ENCODE measurements around the gene MAF. TPM values are rescaled to one million over a fixed set of nuclear protein-coding genes. Genes with fewer than 3 reads are reported as not detected.

The MAF gene
- total and polyA plus RNA-seq, 2 of the 13 experiments (the other 11 are each of a cell fraction or from before 2014, with no cell fraction given), result 0.07 to 0.31 TPM

DNA sequence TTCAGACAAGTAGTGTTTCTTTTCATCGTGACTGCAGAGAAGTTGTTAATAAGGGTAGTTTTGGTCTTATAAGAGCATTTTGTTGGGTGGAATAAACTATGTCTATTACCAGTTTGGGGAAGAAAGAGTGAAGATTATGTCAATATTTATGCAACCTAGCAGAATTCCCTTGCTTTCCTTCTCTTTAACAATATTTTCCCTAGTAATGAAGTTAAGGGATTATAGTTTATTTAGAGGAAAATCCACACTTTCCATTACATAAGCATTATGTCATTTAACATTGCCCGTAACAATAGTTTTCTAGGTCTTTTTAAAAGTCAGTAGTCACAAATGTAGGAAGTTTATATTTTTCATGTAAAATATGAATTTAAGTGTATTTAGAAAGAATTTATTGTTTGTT, 2.5 kb upstream of the MAF start:
- no peaks in the 10 kb centered on the region for H3K9me3 ChIP-seq (ENCODE audit: low read length)
- WGBS (ENCODE audit: low lambda C conversion rate), result 16% methylated on average over 2 of the region's 2 CpGs
- H3K27ac ChIP-seq (ENCODE audit: extremely low read length, insufficient read depth, low read length), result no peak overlapping the region
- DNase-seq (ENCODE audit: low spot score), result no peak
- no peak overlapping the region for H2AFZ ChIP-seq (ENCODE audit: low read length)
- no TSS peak for BruUV-seq (replicated peaks)
- intact Hi-C loops (cut with micrococcal nuclease; ENCODE audit: unreplicated experiment), result loop anchor here (5.0 to 10.0 kb wide), 3 partner anchors 169 to 1098 kb away; no protein-coding TSS in a partner anchor
- H3K79me2 ChIP-seq (ENCODE audit: insufficient read depth, low read length), result no peaks in the 10 kb centered on the region
- H3K9ac ChIP-seq (ENCODE audit: insufficient read depth, low read depth, low read length), result no peak overlapping the region
- H3K4me3 ChIP-seq (replicated peaks in 1 of 3; ENCODE audit: insufficient read depth in 1 of 3, low read depth in 2 of 3, low read length in 3 of 3), result no peak overlapping the region
- H3K36me3 ChIP-seq (replicated peaks in 1 of 2; ENCODE audit: control insufficient read depth in 1 of 2, insufficient read depth in 2 of 2, low read length in 2 of 2), result no peaks in the 10 kb centered on the region
- H3K27me3 ChIP-seq (ENCODE audit: control insufficient read depth in 1 of 2, insufficient read depth in 2 of 2, low read length in 2 of 2), result peaks cover 9 to 28% of the 10 kb centered on the region in 2 experiments
- no peak for ATAC-seq
- no peak overlapping the region for H3K4me2 ChIP-seq (ENCODE audit: low read depth, low read length)
- peaks cover 28% of the 10 kb centered on the region for H3K4me1 ChIP-seq (ENCODE audit: insufficient read depth, low read length)
- POLR2A ChIA-PET, result no interaction called here
- no peak for TF ChIP-seq ZNF616 (CRISPR knock-in tag; IDR thresholded peaks at IDR 0.05; ENCODE audit: low read depth)
- no peak for TF ChIP-seq RXRA (CRISPR knock-in tag; IDR thresholded peaks at IDR 0.05)
- TF ChIP-seq SIN3A (IDR thresholded peaks at IDR 0.05; ENCODE audit: borderline replicate concordance, low read depth, low read length), result no peak
- TF ChIP-seq ZSCAN22 (CRISPR knock-in tag; IDR thresholded peaks at IDR 0.05), result no peak
- TF ChIP-seq CREB1 (IDR thresholded peaks at IDR 0.05), result no peak
- TF ChIP-seq CREB1 (CRISPR knock-in tag; IDR thresholded peaks at IDR 0.05), result no peak
- no peak for TF ChIP-seq CCAR2 (optimal IDR thresholded peaks at IDR 0.05; ENCODE audit: low read depth, low read length)
- no peak for FAIRE-seq
- H4K20me1 ChIP-seq (ENCODE audit: insufficient read depth, low read length), result no peaks in the 10 kb centered on the region
- in situ Hi-C loops (cut with HindIII; ENCODE audit: extremely low pct_ligation_motif_present, low pct_unique_long_range_greater_than_20kb), result loop anchor here (10.0 to 25.0 kb wide), 3 partner anchors 678 to 1366 kb away; no protein-coding TSS in a partner anchor
- CTCF ChIA-PET (ENCODE audit: low intra/inter-chr PET ratio, low total read pairs), result no interaction called here

DNA sequence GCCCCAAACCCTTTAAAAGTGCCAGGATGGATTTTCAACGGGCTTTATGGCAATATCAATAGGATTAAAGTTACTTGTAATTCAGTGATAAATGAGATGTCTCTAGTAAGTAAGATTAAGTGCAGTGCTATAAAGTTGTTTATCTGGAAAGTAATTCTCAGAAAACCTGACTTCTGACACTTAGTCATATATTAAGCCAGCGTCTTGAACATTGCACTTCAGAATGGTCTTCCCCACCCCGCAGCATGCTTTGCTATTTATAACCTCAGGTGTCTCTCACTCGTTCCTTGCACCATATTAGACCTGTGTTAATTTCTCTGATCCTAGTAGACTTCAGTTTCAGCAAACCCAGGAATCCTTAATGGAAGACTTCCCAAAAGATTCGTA, 2.1 kb upstream of the MAF start:
- WGBS (ENCODE audit: low lambda C conversion rate), result 12% methylated on average over 5 of the region's 5 CpGs
- Histone ChIP-seq H3K27ac (ENCODE audit: extremely low read length, insufficient read depth, low read length) (no peak overlapping the region), H3K79me2 (ENCODE audit: insufficient read depth, low read length) (no peaks in the 10 kb centered on the region), H3K4me3 (replicated peaks in 1 of 3; ENCODE audit: insufficient read depth in 1 of 3, low read depth in 2 of 3, low read length in 3 of 3) (no peak overlapping the region), H3K9me3 (ENCODE audit: low read length) (no peaks in the 10 kb centered on the region), H3K4me2 (ENCODE audit: low read depth, low read length) (peak overlapping the region; percentile 72; the same call in 1 of the 2 replicates), H3K4me1 (ENCODE audit: insufficient read depth, low read length) (peaks cover 28% of the 10 kb centered on the region), H3K9ac (ENCODE audit: insufficient read depth, low read depth, low read length) (no peak overlapping the region), H4K20me1 (ENCODE audit: insufficient read depth, low read length) (no peaks in the 10 kb centered on the region), H3K36me3 (replicated peaks in 1 of 2; ENCODE audit: control insufficient read depth in 1 of 2, insufficient read depth in 2 of 2, low read length in 2 of 2) (no peaks in the 10 kb centered on the region), H2AFZ (ENCODE audit: low read length) (no peak overlapping the region), H3K27me3 (ENCODE audit: control insufficient read depth in 1 of 2, insufficient read depth in 2 of 2, low read length in 2 of 2) (peaks cover 9 to 32% of the 10 kb centered on the region in 2 experiments)
- intact Hi-C loops (cut with micrococcal nuclease; ENCODE audit: unreplicated experiment), result loop anchor here (1.0 to 10.0 kb wide), 5 partner anchors 170 to 1098 kb away; no protein-coding TSS in a partner anchor
- ChIA-PET POLR2A (no interaction called here), CTCF (ENCODE audit: low intra/inter-chr PET ratio, low total read pairs) (interaction anchor here (1.5 kb wide), 1 partner anchor 677 kb away, joined by 9 read pairs; no protein-coding TSS in a partner anchor)
- ATAC-seq (no peak), FAIRE-seq (peak; percentile 40), DNase-seq (ENCODE audit: low spot score) (no peak)
- no TSS peak for BruUV-seq (replicated peaks)
- in situ Hi-C loops (cut with HindIII; ENCODE audit: extremely low pct_ligation_motif_present, low pct_unique_long_range_greater_than_20kb), result loop anchor here (10.0 to 25.0 kb wide), 3 partner anchors 678 to 1365 kb away; no protein-coding TSS in a partner anchor
- TF ChIP-seq, protein P1, sequence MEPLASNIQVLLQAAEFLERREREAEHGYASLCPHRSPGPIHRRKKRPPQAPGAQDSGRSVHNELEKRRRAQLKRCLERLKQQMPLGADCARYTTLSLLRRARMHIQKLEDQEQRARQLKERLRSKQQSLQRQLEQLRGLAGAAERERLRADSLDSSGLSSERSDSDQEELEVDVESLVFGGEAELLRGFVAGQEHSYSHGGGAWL (CRISPR knock-in tag; IDR thresholded peaks at IDR 0.05), result no peak
- TF ChIP-seq ELF1 (CRISPR knock-in tag; IDR thresholded peaks at IDR 0.05) (no peak), ZNF562 (CRISPR knock-in tag; IDR thresholded peaks at IDR 0.05; ENCODE audit: borderline replicate concordance) (no peak), ZKSCAN5 (CRISPR knock-in tag; IDR thresholded peaks at IDR 0.05) (no peak), TBX3 (IDR thresholded peaks at IDR 0.05; ENCODE audit: borderline replicate concordance) (no peak), ZNF335 (CRISPR knock-in tag; IDR thresholded peaks at IDR 0.05) (no peak)
- TF ChIP-seq, protein P2, sequence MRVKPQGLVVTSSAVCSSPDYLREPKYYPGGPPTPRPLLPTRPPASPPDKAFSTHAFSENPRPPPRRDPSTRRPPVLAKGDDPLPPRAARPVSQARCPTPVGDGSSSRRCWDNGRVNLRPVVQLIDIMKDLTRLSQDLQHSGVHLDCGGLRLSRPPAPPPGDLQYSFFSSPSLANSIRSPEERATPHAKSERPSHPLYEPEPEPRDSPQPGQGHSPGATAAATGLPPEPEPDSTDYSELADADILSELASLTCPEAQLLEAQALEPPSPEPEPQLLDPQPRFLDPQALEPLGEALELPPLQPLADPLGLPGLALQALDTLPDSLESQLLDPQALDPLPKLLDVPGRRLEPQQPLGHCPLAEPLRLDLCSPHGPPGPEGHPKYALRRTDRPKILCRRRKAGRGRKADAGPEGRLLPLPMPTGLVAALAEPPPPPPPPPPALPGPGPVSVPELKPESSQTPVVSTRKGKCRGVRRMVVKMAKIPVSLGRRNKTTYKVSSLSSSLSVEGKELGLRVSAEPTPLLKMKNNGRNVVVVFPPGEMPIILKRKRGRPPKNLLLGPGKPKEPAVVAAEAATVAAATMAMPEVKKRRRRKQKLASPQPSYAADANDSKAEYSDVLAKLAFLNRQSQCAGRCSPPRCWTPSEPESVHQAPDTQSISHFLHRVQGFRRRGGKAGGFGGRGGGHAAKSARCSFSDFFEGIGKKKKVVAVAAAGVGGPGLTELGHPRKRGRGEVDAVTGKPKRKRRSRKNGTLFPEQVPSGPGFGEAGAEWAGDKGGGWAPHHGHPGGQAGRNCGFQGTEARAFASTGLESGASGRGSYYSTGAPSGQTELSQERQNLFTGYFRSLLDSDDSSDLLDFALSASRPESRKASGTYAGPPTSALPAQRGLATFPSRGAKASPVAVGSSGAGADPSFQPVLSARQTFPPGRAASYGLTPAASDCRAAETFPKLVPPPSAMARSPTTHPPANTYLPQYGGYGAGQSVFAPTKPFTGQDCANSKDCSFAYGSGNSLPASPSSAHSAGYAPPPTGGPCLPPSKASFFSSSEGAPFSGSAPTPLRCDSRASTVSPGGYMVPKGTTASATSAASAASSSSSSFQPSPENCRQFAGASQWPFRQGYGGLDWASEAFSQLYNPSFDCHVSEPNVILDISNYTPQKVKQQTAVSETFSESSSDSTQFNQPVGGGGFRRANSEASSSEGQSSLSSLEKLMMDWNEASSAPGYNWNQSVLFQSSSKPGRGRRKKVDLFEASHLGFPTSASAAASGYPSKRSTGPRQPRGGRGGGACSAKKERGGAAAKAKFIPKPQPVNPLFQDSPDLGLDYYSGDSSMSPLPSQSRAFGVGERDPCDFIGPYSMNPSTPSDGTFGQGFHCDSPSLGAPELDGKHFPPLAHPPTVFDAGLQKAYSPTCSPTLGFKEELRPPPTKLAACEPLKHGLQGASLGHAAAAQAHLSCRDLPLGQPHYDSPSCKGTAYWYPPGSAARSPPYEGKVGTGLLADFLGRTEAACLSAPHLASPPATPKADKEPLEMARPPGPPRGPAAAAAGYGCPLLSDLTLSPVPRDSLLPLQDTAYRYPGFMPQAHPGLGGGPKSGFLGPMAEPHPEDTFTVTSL (CRISPR knock-in tag; IDR thresholded peaks at IDR 0.05; ENCODE audit: borderline replicate concordance), result no peak
